GM23338 (cell line): Measurements from ENCODE around the gene GNAS. TPM values are rescaled to one million over a fixed set of nuclear protein-coding genes. Genes with fewer than 3 reads are reported as not detected.

Experiments used
- ATAC-seq: fragments of 200-7000 bp; cut with Tn5 transposase; 3 replicates; pipeline ENCODE4 v1.9.1; 2020
- DNase-seq: peaks from one replicate; pipeline ENCODE4 v3.0.0-alpha.2; 2015; ENCODE audit warnings: low spot score
- H2AFZ ChIP-seq: fragments of 200-600 bp; sonication (generic); 2 replicates; pipeline ENCODE4 v1.8.0; 2016; ENCODE audit warnings: antibody characterized with exemption, mild to moderate bottlenecking, moderate library complexity
- H3F3A ChIP-seq: fragments of 200-600 bp; sonication (generic); replicated peaks from 2 replicates; pipeline ENCODE4 v1.8.0; 2017; ENCODE audit warnings: antibody characterized with exemption, mixed run types, low read depth
- H3K27ac ChIP-seq: fragments of 200-600 bp; sonication (generic); 2 replicates; pipeline ENCODE4 v1.6.1; 2016; ENCODE audit warnings: low read depth
- H3K27me3 ChIP-seq: fragments of 200-600 bp; sonication (generic); 2 replicates; pipeline ENCODE4 v1.8.0; 2016; ENCODE audit warnings: mild to moderate bottlenecking, mixed run types, moderate library complexity; ENCODE audit not compliant: insufficient read depth
- H3K36me3 ChIP-seq: fragments of 200-600 bp; sonication (generic); 2 replicates; pipeline ENCODE4 v1.8.0; 2016; ENCODE audit warnings: mild to moderate bottlenecking; ENCODE audit not compliant: insufficient read depth
- H3K4me1 ChIP-seq: fragments of 200-600 bp; sonication (generic); 2 replicates; pipeline ENCODE4 v1.8.0; 2016; ENCODE audit warnings: mild to moderate bottlenecking, moderate library complexity; ENCODE audit not compliant: insufficient read depth
- H3K4me2 ChIP-seq: fragments of 200-600 bp; sonication (generic); 2 replicates; pipeline ENCODE4 v1.7.1; 2017; ENCODE audit warnings: mixed run types
- H3K4me3 ChIP-seq: fragments of 200-600 bp; sonication (generic); 2 replicates; pipeline ENCODE4 v1.6.1; 2016; ENCODE audit warnings: mixed run types
- H3K79me2 ChIP-seq: fragments of 200-600 bp; sonication (generic); replicated peaks from 2 replicates; pipeline ENCODE4 v1.8.0; 2017; ENCODE audit warnings: mild to moderate bottlenecking; ENCODE audit not compliant: insufficient read depth
- H3K9me2 ChIP-seq: fragments of 200-600 bp; sonication (generic); 2 replicates; pipeline ENCODE4 v1.8.0; 2017; ENCODE audit not compliant: insufficient read depth
- H4K20me1 ChIP-seq: fragments of 200-600 bp; sonication (generic); replicated peaks from 2 replicates; pipeline ENCODE4 v1.8.0; 2017; ENCODE audit warnings: mild to moderate bottlenecking; ENCODE audit not compliant: insufficient read depth
- H3K27ac Mint-ChIP-seq: 2 replicates; pipeline ENCODE4 v1.8.0; 2020; ENCODE audit warnings: inconsistent platforms, mild to moderate bottlenecking, moderate library complexity, mixed read lengths
- H3K27me3 Mint-ChIP-seq: 3 replicates; pipeline ENCODE4 v1.8.0; 2022; ENCODE audit warnings: low read depth, mild to moderate bottlenecking, moderate library complexity, mixed read lengths, inconsistent platforms; ENCODE audit not compliant: insufficient read depth, poor library complexity
- H3K36me3 Mint-ChIP-seq: 3 replicates; pipeline ENCODE4 v1.8.0; 2021; ENCODE audit warnings: low read depth, mild to moderate bottlenecking, inconsistent platforms, moderate library complexity, mixed read lengths
- H3K4me1 Mint-ChIP-seq: 3 replicates; pipeline ENCODE4 v1.8.0; 2020; ENCODE audit warnings: mild to moderate bottlenecking, inconsistent platforms, mixed read lengths
- H3K4me3 Mint-ChIP-seq: 3 replicates; pipeline ENCODE4 v1.8.0; 2021; ENCODE audit warnings: moderate library complexity, mild to moderate bottlenecking, inconsistent platforms, mixed read lengths
- H3K9me3 Mint-ChIP-seq: 3 replicates; pipeline ENCODE4 v1.8.0; 2020; ENCODE audit warnings: moderate library complexity, mild to moderate bottlenecking, inconsistent platforms, mixed read lengths
- STAT1 ChIP-seq: IDR thresholded peaks from one replicate; pipeline ENCODE4 v1.6.1; 2016; ENCODE audit warnings: antibody characterized with exemption; ENCODE audit not compliant: unreplicated experiment
- ZNF331 ChIP-seq: fragments of 250-450 bp; sonication (Bioruptor Pico); IDR thresholded peaks from 2 replicates; pipeline ENCODE4 v1.5.0; 2020; ENCODE audit warnings: low read depth, mild to moderate bottlenecking, moderate library complexity
- polyA plus RNA-seq: library from polyadenylated mRNA; unstranded; fragments of >200 nt; fragmentation: Nextera tagmentation; extraction: Ambion mirVana; gene quantifications from 2 replicates; pipeline ENCODE4 v1.2.1, GENCODE V29; 2016
- total RNA-seq: library from RNA; depleted of rRNA; stranded (reverse); fragments of >200 nt; shearing (Covaris generic); gene quantifications from 2 replicates; pipeline ENCODE4 v1.2.3, GENCODE V29; 2014
- TF ChIP-seq, protein P1 (sequence below): IDR thresholded peaks from one replicate; pipeline ENCODE4 v1.6.1; 2018; ENCODE audit warnings: antibody characterized with exemption; ENCODE audit not compliant: unreplicated experiment
- TF ChIP-seq, protein P2 (sequence below), 2 experiments: fragments of 200-600 bp in 1 of 2; sonication (generic) in 1 of 2; conservative IDR thresholded peaks; 2 replicates each; pipeline versions ENCODE4 v1.5.1 to v1.6.1; 2016 to 2017; ENCODE audit warnings: antibody characterized with exemption in 2 of 2, low read depth in 2 of 2, mild to moderate bottlenecking in 2 of 2, moderate library complexity in 1 of 2

GNAS gene
- total and polyA plus RNA-seq, 2 experiments from 2014 or later: 917 to 1,042 TPM

DNA sequence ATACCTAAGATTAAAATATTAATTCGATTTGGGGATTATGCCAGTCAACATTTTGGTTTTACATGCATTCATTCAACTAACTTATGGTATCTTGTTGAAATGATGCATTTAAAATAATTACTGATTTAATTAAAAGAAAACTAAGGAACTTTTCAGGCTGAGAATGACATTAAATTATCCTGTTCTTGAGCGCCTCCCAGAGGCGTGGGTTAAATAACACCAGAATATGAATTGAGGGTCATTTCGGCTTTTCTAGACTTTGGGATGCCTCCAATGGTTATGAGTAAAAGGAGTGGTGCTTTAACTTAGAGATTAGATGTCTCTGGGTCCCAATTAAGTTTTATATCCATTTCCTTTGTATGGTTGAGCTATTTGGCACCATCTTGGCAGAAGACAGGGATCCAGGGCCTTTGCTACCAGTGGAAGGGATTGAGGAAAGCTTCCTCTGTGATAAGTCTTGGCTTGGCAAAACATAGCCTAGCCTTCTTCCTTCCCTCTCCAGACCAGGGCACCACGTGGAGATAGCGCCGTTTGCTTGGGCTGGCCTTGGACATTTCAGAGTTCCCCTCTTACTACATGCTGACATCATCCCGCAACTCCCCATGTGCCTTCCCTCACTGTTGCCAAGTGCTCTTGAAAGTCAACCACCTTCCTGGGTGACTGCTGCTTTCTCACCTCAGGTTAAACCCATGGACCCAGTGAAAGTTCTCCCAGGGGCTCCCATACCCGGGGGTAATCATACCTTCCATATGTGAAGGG is 28.7 kb downstream of the GNAS start:
- Mint-ChIP-seq H3K9me3 (no peaks in the 10 kb centered on the region), H3K4me3 (no peak overlapping the region), H3K27me3 (peaks cover 6% of the 10 kb centered on the region), H3K4me1 (peaks cover 85% of the 10 kb centered on the region), H3K27ac (no peak overlapping the region), H3K36me3 (peaks cover 32% of the 10 kb centered on the region)
- 0 out of 2 replicates have a peak, but pooled peaks cover 5% of the 10 kb centered on the region for H3K9me2 ChIP-seq
- no peaks in the 10 kb centered on the region for H3K27me3 ChIP-seq
- H3K27ac ChIP-seq: peak overlapping the region; percentile 88
- H3K4me3 ChIP-seq: no peak overlapping the region
- no peaks in the 10 kb centered on the region; the same call in none of the 2 replicates for H3K79me2 ChIP-seq
- ATAC-seq (no peak), DNase-seq (no peak)
- H3F3A ChIP-seq: peaks cover 5% of the 10 kb centered on the region; the same call in 1 of the 2 replicates
- TF ChIP-seq, protein P1, sequence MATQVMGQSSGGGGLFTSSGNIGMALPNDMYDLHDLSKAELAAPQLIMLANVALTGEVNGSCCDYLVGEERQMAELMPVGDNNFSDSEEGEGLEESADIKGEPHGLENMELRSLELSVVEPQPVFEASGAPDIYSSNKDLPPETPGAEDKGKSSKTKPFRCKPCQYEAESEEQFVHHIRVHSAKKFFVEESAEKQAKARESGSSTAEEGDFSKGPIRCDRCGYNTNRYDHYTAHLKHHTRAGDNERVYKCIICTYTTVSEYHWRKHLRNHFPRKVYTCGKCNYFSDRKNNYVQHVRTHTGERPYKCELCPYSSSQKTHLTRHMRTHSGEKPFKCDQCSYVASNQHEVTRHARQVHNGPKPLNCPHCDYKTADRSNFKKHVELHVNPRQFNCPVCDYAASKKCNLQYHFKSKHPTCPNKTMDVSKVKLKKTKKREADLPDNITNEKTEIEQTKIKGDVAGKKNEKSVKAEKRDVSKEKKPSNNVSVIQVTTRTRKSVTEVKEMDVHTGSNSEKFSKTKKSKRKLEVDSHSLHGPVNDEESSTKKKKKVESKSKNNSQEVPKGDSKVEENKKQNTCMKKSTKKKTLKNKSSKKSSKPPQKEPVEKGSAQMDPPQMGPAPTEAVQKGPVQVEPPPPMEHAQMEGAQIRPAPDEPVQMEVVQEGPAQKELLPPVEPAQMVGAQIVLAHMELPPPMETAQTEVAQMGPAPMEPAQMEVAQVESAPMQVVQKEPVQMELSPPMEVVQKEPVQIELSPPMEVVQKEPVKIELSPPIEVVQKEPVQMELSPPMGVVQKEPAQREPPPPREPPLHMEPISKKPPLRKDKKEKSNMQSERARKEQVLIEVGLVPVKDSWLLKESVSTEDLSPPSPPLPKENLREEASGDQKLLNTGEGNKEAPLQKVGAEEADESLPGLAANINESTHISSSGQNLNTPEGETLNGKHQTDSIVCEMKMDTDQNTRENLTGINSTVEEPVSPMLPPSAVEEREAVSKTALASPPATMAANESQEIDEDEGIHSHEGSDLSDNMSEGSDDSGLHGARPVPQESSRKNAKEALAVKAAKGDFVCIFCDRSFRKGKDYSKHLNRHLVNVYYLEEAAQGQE: no peak
- TF ChIP-seq, protein P2, sequence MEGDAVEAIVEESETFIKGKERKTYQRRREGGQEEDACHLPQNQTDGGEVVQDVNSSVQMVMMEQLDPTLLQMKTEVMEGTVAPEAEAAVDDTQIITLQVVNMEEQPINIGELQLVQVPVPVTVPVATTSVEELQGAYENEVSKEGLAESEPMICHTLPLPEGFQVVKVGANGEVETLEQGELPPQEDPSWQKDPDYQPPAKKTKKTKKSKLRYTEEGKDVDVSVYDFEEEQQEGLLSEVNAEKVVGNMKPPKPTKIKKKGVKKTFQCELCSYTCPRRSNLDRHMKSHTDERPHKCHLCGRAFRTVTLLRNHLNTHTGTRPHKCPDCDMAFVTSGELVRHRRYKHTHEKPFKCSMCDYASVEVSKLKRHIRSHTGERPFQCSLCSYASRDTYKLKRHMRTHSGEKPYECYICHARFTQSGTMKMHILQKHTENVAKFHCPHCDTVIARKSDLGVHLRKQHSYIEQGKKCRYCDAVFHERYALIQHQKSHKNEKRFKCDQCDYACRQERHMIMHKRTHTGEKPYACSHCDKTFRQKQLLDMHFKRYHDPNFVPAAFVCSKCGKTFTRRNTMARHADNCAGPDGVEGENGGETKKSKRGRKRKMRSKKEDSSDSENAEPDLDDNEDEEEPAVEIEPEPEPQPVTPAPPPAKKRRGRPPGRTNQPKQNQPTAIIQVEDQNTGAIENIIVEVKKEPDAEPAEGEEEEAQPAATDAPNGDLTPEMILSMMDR (conservative IDR thresholded peaks at IDR 0.05; ENCODE audit: low read depth in 2 of 2): peak; percentile 52 to 68
- no peaks in the 10 kb centered on the region for H3K36me3 ChIP-seq
- peaks cover 65% of the 10 kb centered on the region for H3K4me1 ChIP-seq
- no peaks in the 10 kb centered on the region for H4K20me1 ChIP-seq
- 0 out of 2 replicates have a peak overlapping the region, but pooled peaks have one; percentile 17 for H3K4me2 ChIP-seq
- H2AFZ ChIP-seq: no peak overlapping the region

DNA sequence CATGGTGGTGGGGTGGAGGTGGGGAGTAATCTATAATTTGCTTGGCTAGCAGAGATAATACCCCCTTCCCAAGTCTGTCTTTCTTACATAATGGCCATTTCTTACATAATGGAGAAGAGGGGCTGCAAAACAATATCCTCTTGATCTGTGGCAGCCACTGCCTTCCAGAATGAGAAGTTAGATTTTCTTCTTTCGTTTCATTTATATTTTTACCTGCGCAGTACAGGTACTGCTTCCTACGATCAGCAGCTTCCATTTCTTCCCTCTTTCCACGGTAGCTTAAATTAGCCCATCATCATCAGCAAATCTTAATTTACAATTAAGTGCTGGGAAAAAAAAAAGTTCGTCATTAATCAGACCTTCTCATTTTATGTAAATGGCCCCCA is 30.2 kb downstream of the GNAS start:
- H3K4me1 ChIP-seq: peaks cover 56% of the 10 kb centered on the region
- H3K36me3 Mint-ChIP-seq: peaks cover 42% of the 10 kb centered on the region
- ATAC-seq (no peak), DNase-seq (no peak)
- H3K4me2 ChIP-seq: peak overlapping the region; percentile 50
- no peaks in the 10 kb centered on the region for H3K9me3 Mint-ChIP-seq
- H3K36me3 ChIP-seq: no peaks in the 10 kb centered on the region
- peaks cover 6% of the 10 kb centered on the region for H3K27me3 Mint-ChIP-seq
- peaks cover 76% of the 10 kb centered on the region for H3K4me1 Mint-ChIP-seq
- H3K4me3 ChIP-seq: peak overlapping the region; percentile 33
- peak overlapping the region; percentile 87 for H3K27ac Mint-ChIP-seq
- H3K79me2 ChIP-seq: peaks cover 9% of the 10 kb centered on the region
- no peaks in the 10 kb centered on the region for H3K27me3 ChIP-seq
- H4K20me1 ChIP-seq: no peaks in the 10 kb centered on the region
- TF ChIP-seq ZNF331 (CRISPR knock-in tag): no peak
- TF ChIP-seq STAT1: no peak
- H3K4me3 Mint-ChIP-seq: peak overlapping the region; percentile 39
- H3K27ac ChIP-seq: peak overlapping the region; percentile 88
- H3F3A ChIP-seq: no peaks in the 10 kb centered on the region; the same call in 1 of the 2 replicates
- H2AFZ ChIP-seq: no peak overlapping the region
- H3K9me2 ChIP-seq: 0 out of 2 replicates have a peak, but pooled peaks cover 5% of the 10 kb centered on the region
